GM06990 (cell line): ENCODE data around the gene DEFB124.

Experiments
- DNase-seq: peaks from one replicate; pipeline ENCODE4 v3.0.0-alpha.2; 2011; ENCODE audit not compliant: insufficient read length; ENCODE audit errors: extremely low read depth
- H3K27me3 ChIP-seq: replicated peaks from 2 replicates; pipeline ENCODE4 v1.6.0; 2011; ENCODE audit warnings: low read length; ENCODE audit not compliant: control insufficient read depth, insufficient read depth
- H3K36me3 ChIP-seq: 2 replicates; pipeline ENCODE4 v1.5.1; 2011; ENCODE audit warnings: low read length; ENCODE audit not compliant: control insufficient read depth, insufficient read depth
- H3K4me3 ChIP-seq: replicated peaks from 2 replicates; pipeline ENCODE4 v1.5.1; 2011; ENCODE audit warnings: low read depth, mild to moderate bottlenecking, control low read depth, low read length
- TF ChIP-seq, protein P1 (sequence below): IDR thresholded peaks from 2 replicates; pipeline ENCODE4 v1.5.1; 2011; ENCODE audit warnings: low read length, control low read depth, mild to moderate bottlenecking, inconsistent platforms; ENCODE audit not compliant: insufficient read depth, poor library complexity, severe bottlenecking

The DEFB124 gene

DNA sequence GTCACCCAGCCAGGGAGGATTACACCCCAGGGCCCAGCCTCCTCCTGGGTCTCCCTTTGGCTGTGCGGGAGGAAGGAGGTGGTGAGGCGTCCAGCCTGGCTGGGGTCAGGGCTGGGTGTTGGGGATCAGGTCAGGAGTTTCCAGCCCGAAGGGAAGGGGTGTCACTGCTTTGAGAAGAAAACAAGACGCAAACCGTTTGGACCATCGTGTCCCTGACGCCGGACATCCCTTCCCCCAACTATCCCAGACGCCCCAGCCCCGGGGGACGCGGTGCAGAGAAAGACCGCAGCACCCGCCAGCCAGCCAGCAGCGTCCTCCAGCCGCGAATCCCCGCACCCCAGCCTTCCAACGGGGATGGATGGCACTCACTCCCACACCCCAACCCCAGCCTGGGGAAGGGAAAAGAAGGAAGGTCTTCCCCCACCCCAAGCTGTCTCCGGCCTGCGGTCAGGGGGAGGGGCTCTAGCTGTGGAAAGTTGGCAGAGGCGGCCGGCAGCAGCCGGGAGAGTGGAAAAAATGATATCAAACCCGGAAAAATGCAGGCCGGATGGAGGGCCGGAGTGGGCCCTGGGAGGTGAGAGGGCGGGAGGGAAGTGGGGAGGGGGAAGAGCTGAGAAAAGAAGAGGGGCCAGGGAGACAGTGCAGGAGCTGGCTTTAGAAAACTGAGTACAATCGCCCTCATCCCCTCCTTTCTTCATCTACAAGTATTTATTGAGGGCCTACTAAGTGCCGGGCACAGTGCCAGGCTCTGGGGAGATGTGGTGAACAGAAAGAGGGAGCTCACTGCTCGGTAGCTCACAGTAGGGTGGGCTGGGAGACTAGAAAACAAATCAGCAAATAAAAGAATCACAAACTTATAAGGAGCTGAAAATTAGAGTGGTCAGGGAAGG, 10.8 kb upstream of the DEFB124 start:
- Histone ChIP-seq H3K4me3 (no peak overlapping the region), H3K36me3 (no peaks in the 10 kb centered on the region), H3K27me3 (no peaks in the 10 kb centered on the region; the same call in 1 of the 2 replicates)
- TF ChIP-seq, protein P1, sequence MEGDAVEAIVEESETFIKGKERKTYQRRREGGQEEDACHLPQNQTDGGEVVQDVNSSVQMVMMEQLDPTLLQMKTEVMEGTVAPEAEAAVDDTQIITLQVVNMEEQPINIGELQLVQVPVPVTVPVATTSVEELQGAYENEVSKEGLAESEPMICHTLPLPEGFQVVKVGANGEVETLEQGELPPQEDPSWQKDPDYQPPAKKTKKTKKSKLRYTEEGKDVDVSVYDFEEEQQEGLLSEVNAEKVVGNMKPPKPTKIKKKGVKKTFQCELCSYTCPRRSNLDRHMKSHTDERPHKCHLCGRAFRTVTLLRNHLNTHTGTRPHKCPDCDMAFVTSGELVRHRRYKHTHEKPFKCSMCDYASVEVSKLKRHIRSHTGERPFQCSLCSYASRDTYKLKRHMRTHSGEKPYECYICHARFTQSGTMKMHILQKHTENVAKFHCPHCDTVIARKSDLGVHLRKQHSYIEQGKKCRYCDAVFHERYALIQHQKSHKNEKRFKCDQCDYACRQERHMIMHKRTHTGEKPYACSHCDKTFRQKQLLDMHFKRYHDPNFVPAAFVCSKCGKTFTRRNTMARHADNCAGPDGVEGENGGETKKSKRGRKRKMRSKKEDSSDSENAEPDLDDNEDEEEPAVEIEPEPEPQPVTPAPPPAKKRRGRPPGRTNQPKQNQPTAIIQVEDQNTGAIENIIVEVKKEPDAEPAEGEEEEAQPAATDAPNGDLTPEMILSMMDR, result no peak
- no peak for DNase-seq

DNA sequence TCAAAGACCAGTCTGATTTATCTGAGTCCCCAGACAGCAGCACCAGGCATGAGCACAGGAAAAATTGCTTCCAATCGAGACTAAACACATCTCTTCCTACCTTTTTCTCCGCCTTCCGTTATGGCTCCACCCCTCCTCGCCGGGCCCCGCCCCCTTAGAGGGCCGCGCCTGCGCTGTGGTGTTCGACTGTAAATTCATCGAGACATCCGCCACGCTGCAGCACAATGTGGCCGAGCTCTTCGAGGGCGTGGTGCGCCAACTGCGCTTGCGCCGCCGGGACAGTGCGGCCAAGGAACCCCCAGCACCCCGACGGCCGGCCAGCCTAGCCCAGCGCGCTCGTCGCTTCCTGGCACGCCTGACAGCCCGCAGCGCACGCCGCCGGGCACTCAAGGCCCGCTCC, 9.1 kb upstream of the DEFB124 start:
- H3K36me3 ChIP-seq, result no peaks in the 10 kb centered on the region
- H3K4me3 ChIP-seq, result no peak overlapping the region
- TF ChIP-seq, protein P1, result no peak
- no peak for DNase-seq
- no peaks in the 10 kb centered on the region; the same call in 1 of the 2 replicates for H3K27me3 ChIP-seq

- H3K36me3 ChIP-seq, result no peaks in the 10 kb centered on the region
- DNase-seq, result no peak
- H3K27me3 ChIP-seq, result peaks cover 2% of the 10 kb centered on the region; the same call in 1 of the 2 replicates
- TF ChIP-seq, protein P1, result no peak
- no peak overlapping the region for H3K4me3 ChIP-seq
These were observed 1.8 kb upstream of the DEFB124 start for GRCh38 chr20:31476643-31477215.

GRCh38 chr20:31476294-31476585, 1.3 kb upstream of the DEFB124 start:
- DNase-seq, result no peak
- Histone ChIP-seq H3K36me3 (no peaks in the 10 kb centered on the region), H3K4me3 (no peak overlapping the region), H3K27me3 (peaks cover 2% of the 10 kb centered on the region; the same call in 1 of the 2 replicates)
- TF ChIP-seq, protein P1, result no peak

DNA sequence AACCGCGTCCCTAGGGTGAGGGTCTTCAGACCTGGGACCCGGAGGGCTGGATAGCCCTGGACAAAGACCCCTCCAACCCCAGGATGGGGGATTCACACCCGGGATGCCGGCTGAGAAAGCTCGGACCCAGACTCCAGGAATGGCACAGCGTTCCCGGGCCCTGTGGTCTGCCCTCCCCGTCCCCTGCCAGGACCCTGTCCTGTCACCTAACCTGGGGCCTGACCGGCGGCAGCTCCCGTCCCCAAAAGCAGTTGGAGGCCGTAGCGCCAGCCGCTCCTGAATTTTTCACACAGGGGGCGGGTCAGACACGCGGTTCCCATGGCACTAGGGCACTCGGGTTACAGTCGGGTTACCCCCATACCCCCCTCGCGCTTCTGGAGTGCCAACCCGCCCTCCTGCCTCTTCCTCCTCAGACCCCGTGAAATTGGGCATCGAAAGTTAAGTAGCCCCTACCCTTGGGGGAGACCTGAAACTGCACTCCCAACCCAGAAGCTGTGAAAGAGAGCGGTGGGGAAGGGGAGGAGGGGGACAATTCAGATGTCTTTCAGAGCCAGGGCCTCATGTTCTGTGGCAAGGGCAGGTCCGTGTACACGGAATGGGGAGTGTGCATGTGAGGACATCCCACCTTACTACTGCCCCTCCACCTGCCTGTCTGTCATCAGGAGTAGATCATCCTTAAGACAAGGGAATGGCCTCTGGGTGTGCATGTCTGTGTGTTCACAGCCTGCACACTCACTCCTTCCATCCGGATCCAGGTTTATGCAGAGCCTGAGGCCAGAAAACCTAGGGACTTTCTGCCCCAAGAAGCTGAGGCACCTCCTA, 756 bp upstream of the DEFB124 start:
- Histone ChIP-seq H3K4me3 (no peak overlapping the region), H3K27me3 (peaks cover 2% of the 10 kb centered on the region; the same call in 1 of the 2 replicates), H3K36me3 (no peaks in the 10 kb centered on the region)
- TF ChIP-seq, protein P1, result no peak
- DNase-seq, result no peak
